ENCODE data around the gene EPS8L3. TPM values are rescaled to one million over a fixed set of nuclear protein-coding genes. Genes with fewer than 3 reads are reported as not detected.

Gene EPS8L3
- total and polyA plus RNA-seq, 2 experiments from 2014 or later = not detected

DNA sequence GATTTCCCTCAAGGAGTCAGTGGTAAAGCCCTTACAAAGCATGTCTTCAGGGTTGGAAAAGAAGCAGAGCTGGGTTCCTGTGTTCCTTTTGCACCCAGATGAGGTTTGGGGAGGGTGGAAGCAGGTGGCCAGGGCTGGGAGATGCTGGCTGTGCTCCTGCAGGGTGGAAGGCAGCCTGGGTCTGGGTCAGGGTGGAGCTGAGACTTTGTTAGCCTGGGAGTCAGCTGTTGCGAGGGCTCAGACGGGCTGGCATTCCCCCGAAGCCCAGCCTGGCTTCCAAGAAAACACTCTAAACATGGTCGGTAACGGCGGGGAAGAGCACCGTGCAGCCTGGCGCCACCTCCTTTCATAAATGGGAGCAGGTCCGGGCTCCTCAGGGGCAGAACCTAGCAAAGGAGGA, 43.7 kb upstream of the EPS8L3 start:
- no peak overlapping the region for H3K4me3 ChIP-seq
- 55 to 67% methylated on average over 9 of the region's 9 CpGs for WGBS, 2 experiments (ENCODE audit: low coverage in 1 of 2, low lambda C conversion rate in 2 of 2, missing lambda C conversion rate in 2 of 2)
- H3K27me3 ChIP-seq (replicated peaks; ENCODE audit: insufficient read depth) = no peaks in the 10 kb centered on the region
- TF ChIP-seq EZH2 (IDR thresholded peaks at IDR 0.05; ENCODE audit: insufficient read depth, poor library complexity, severe bottlenecking) = no peak
- no peak for TF ChIP-seq EZH2phosphoT487 (IDR thresholded peaks at IDR 0.05; ENCODE audit: insufficient read depth, low read depth)
- H4K20me1 ChIP-seq (ENCODE audit: insufficient read depth) = no peaks in the 10 kb centered on the region
- no peaks in the 10 kb centered on the region for H3K9me3 ChIP-seq (ENCODE audit: low read depth)
- H3K79me2 ChIP-seq (ENCODE audit: insufficient read depth) = no peaks in the 10 kb centered on the region
- H3K4me2 ChIP-seq (ENCODE audit: unreplicated experiment) = no peak overlapping the region
- no peak overlapping the region for H2AFZ ChIP-seq
- H3K9me2 ChIP-seq (ENCODE audit: insufficient read depth) = no peaks in the 10 kb centered on the region
- DNase-seq = no peak
- no peaks in the 10 kb centered on the region for H3F3A ChIP-seq (ENCODE audit: insufficient read depth)
- peaks cover 16% of the 10 kb centered on the region for H3K4me1 ChIP-seq (ENCODE audit: insufficient read depth)
- in situ Hi-C loops (cut with MboI) = no loop called here
- H3K9ac ChIP-seq = no peak overlapping the region
- no peaks in the 10 kb centered on the region for H3K36me3 ChIP-seq (ENCODE audit: low read depth)
- H3K27ac ChIP-seq = no peak overlapping the region

DNA sequence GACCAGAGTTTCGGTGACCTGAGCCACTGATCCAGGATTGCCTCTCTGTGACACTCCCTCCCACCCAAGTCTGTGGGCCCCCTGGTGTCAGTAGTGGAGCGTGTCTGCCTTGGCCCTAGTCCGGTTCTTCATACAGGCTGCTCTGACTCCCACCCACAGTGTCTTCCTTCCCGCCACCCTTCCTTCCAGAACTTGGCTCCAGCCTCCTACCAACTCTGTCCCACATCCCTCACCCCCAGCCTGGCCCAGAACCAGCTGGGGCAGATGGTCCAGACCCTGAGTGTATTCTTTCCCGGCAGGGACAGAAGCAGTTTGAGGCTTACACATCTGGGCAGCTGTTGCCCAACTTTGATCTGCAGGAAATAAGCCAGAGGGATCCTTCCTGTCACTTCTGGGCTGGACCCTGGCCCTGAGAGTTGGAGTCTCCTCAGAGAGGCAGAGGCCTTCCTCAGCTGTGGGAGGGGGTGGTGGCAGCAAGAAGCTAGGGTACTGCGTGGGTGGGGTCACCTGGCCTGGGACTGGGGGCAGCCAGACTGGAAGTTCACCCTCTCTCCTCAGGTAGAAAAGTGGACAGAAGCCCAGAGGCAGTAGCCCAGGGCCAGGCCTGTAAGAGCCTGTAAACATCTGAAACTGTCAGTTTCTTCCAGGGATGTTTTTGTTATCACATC, 43.1 kb upstream of the EPS8L3 start:
- no peak for DNase-seq
- Histone ChIP-seq H3K36me3 (ENCODE audit: low read depth) (no peaks in the 10 kb centered on the region), H3F3A (ENCODE audit: insufficient read depth) (no peaks in the 10 kb centered on the region), H3K9me2 (ENCODE audit: insufficient read depth) (no peaks in the 10 kb centered on the region), H3K4me3 (no peak overlapping the region), H3K79me2 (ENCODE audit: insufficient read depth) (no peaks in the 10 kb centered on the region), H3K4me1 (ENCODE audit: insufficient read depth) (peaks cover 16% of the 10 kb centered on the region), H3K4me2 (ENCODE audit: unreplicated experiment) (no peak overlapping the region), H2AFZ (no peak overlapping the region), H3K27me3 (replicated peaks; ENCODE audit: insufficient read depth) (no peaks in the 10 kb centered on the region), H3K27ac (no peak overlapping the region), H3K9me3 (ENCODE audit: low read depth) (no peaks in the 10 kb centered on the region), H3K9ac (no peak overlapping the region), H4K20me1 (ENCODE audit: insufficient read depth) (no peaks in the 10 kb centered on the region)
- 88 to 92% methylated on average over 6 of the region's 6 CpGs for WGBS, 2 experiments (ENCODE audit: low coverage in 1 of 2, low lambda C conversion rate in 2 of 2, missing lambda C conversion rate in 2 of 2)
- in situ Hi-C loops (cut with MboI) = no loop called here
- TF ChIP-seq EZH2 (IDR thresholded peaks at IDR 0.05; ENCODE audit: insufficient read depth, poor library complexity, severe bottlenecking) = no peak
- no peak for TF ChIP-seq EZH2phosphoT487 (IDR thresholded peaks at IDR 0.05; ENCODE audit: insufficient read depth, low read depth)

- no peak overlapping the region for H2AFZ ChIP-seq
- no peaks in the 10 kb centered on the region for H3K27me3 ChIP-seq (replicated peaks; ENCODE audit: insufficient read depth)
- no peaks in the 10 kb centered on the region for H3K9me2 ChIP-seq (ENCODE audit: insufficient read depth)
- no peaks in the 10 kb centered on the region for H3K36me3 ChIP-seq (ENCODE audit: low read depth)
- no peaks in the 10 kb centered on the region for H3K79me2 ChIP-seq (ENCODE audit: insufficient read depth)
- H3K4me2 ChIP-seq (ENCODE audit: unreplicated experiment) = no peak overlapping the region
- H3F3A ChIP-seq (ENCODE audit: insufficient read depth) = no peaks in the 10 kb centered on the region
- no peak for TF ChIP-seq EZH2 (IDR thresholded peaks at IDR 0.05; ENCODE audit: insufficient read depth, poor library complexity, severe bottlenecking)
- TF ChIP-seq EZH2phosphoT487 (IDR thresholded peaks at IDR 0.05; ENCODE audit: insufficient read depth, low read depth) = no peak
- no peak overlapping the region for H3K4me3 ChIP-seq
- H3K4me1 ChIP-seq (ENCODE audit: insufficient read depth) = peaks cover 16% of the 10 kb centered on the region
- in situ Hi-C loops (cut with MboI) = no loop called here
- WGBS, 2 experiments (ENCODE audit: low coverage in 1 of 2, low lambda C conversion rate in 2 of 2, missing lambda C conversion rate in 2 of 2) = 96 to 99% methylated on average over 8 of the region's 8 CpGs
- H3K27ac ChIP-seq = no peak overlapping the region
- H3K9me3 ChIP-seq (ENCODE audit: low read depth) = no peaks in the 10 kb centered on the region
- H3K9ac ChIP-seq = no peak overlapping the region
- H4K20me1 ChIP-seq (ENCODE audit: insufficient read depth) = no peaks in the 10 kb centered on the region
- DNase-seq = no peak
Measured at GRCh38 chr1:109805486-109806165, 41.9 kb upstream of the EPS8L3 start.

- 80 to 86% methylated on average over 3 to 4 of the region's 4 CpGs for WGBS, 2 experiments (ENCODE audit: low coverage in 1 of 2, low lambda C conversion rate in 2 of 2, missing lambda C conversion rate in 2 of 2)
- Histone ChIP-seq H3K9me2 (ENCODE audit: insufficient read depth) (no peaks in the 10 kb centered on the region), H3K36me3 (ENCODE audit: low read depth) (no peaks in the 10 kb centered on the region), H3K4me3 (no peak overlapping the region), H2AFZ (no peak overlapping the region), H3K79me2 (ENCODE audit: insufficient read depth) (no peaks in the 10 kb centered on the region), H3K27me3 (replicated peaks; ENCODE audit: insufficient read depth) (no peaks in the 10 kb centered on the region), H3K9ac (no peak overlapping the region), H3F3A (ENCODE audit: insufficient read depth) (no peaks in the 10 kb centered on the region), H3K4me2 (ENCODE audit: unreplicated experiment) (no peak overlapping the region), H3K9me3 (ENCODE audit: low read depth) (no peaks in the 10 kb centered on the region), H3K4me1 (ENCODE audit: insufficient read depth) (peaks cover 16% of the 10 kb centered on the region), H3K27ac (no peak overlapping the region), H4K20me1 (ENCODE audit: insufficient read depth) (no peaks in the 10 kb centered on the region)
- in situ Hi-C loops (cut with MboI) = no loop called here
- no peak for DNase-seq
- TF ChIP-seq EZH2 (IDR thresholded peaks at IDR 0.05; ENCODE audit: insufficient read depth, poor library complexity, severe bottlenecking) = no peak
- no peak for TF ChIP-seq EZH2phosphoT487 (IDR thresholded peaks at IDR 0.05; ENCODE audit: insufficient read depth, low read depth)
Measured at GRCh38 chr1:109804660-109805059, 40.9 kb upstream of the EPS8L3 start.

Data from GM23248 (cell line).